HG03432 (cell line): ENCODE measurements around the gene RAB43.

ENCODE experiments used
- ATAC-seq: cut with Tn5 transposase; IDR thresholded peaks from one replicate; pipeline ENCODE4 v1.9.1; 2021; ENCODE audit warnings: mild to moderate bottlenecking, moderate library complexity; ENCODE audit not compliant: unreplicated experiment

The RAB43 gene

DNA sequence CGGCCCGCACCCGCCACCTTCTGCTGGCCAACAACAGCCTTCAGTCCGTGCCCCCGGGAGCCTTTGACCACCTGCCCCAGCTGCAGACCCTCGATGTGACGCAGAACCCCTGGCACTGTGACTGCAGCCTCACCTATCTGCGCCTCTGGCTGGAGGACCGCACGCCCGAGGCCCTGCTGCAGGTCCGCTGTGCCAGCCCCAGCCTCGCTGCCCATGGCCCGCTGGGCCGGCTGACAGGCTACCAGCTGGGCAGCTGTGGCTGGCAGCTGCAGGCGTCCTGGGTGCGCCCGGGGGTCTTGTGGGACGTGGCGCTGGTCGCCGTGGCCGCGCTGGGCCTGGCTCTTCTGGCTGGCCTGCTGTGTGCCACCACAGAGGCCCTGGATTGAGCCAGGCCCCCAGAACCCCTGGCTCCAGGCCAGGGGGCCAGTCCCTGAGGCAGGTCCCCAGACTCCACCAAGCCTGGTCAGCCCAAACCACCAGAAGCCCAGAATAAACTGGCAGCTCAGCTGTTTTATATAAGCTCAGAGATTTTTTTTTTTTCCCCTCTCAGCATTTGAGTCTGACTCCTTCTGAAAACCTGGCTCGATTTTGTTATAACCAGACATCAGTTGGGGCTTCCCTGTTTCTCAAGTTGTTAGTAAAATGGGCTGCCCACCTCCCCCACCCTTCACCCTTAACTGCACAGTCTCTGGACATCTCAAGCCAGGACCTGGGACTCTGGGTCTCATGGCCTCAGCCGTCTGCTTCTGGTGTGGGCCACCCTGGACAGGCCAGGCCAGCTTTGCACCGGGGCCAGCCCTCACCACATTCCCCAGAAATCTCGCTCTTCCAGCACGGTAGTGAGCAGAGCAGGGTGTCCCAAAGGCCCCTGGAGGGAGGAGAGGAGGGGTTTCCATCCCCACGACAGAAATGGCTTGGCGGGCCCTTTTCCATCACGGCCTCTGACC lies 59.4 kb downstream of the RAB43 start:
- ATAC-seq = no peak

DNA sequence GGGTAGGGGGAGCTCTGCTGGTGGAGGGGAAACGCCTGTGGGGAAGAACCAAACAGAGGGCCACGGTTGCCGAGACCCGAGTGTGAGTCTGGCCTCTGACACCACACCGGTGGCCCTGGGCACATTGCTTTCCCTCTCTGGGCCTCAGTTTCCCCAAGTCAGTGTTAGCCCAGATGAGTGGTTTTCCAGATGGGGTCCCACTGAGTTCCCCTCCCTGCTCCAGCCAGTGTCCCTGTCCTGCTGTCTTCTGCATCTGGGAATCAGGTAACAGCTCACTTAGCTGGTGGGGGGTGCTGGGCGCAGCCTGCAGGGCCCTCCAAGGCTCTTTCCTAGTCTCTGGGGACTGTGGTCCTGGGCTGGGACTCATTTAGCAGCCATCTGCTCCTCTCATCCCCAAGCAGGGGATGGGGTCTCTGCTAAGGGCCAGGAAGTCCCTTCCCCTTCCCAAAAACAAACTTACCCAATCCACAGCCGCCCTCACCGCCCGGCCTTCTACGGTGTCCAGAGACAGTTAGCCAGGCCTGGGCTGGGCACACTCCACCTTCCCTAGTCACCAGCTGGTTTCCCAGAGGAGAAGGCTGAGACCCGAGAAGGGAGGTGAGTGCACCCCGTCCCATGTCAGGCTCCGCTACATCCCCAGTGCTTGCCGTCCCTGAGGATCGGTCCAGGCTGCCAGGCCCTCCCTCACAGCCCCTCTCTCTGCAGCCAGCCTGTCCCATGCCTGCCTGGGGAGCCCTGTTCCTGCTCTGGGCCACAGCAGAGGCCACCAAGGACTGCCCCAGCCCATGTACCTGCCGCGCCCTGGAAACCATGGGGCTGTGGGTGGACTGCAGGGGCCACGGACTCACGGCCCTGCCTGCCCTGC lies 60.3 kb downstream of the RAB43 start:
- ATAC-seq = no peak

DNA sequence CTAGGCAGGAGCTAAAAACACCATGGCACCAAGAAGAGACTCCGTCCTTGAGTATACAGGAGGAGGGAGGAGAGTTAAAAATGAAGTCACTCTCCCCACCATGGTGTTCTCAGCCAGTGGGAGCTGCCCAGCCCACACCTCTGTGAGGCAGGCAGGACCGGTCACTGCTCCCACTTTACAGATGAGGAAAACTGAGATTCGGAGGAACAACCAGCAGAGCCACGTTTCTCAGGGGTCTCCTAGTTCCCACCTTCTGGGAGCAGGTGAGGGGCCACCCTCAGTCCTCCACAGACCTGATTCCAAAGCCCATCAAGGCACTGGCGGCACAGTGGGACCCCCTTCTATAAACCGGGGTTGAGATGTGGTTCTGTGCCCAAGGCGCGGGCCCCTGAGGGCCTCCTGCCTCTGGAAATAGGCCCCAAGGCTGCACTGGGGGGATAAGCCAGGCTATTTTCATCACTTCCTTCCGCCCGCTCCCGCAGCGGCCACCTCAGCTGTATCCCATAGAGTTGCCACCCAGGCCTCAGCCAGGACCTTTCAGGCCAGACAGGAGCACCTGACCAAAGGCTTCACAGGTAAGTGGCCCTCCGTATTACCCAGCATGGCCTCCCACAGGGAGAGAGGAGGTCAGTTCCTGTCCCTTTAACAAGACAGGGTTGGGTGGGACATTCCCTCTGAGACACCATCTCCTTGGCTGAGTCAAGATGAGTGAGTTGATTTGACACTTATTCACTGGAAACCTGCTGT lies 61.2 kb downstream of the RAB43 start, which contains the start of gene GP9:
Gene GP9, plus strand, starts transcription at position 504 of the 747 bp plus-strand sequence. CDS start 961 bp downstream, outside the sequence.
- ATAC-seq = no peak

DNA sequence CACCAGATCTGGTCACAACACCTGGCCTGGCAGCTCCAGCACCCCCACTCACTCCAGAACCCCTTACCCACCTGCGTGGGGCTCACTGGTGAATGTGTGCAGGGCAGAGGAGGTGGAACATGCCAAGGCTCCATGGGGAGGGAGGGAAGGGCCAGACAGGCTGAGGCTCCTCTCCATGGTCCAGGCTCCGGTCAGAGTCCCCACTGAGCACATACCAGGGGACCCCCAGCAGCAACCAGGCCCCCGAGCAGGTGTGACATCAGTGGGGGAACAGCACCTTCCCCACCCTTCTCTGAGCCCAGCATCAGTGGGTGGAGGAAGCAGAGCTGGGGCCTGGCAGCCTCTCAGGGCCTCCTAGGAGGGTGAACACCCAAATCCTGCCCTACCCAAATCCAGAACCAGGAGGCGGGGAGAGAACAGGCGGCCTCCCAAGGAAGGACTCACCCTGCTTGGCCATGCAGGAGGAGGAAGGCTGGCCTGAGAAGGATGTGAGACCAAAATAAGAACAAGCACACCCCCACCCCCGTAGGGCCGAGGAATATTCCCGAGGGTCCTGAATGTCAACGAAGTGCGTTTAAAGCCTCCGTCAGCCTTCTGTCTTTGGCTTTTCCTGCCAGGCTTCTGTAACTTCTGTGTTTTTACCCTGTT lies 62.2 kb downstream of the RAB43 start:
- ATAC-seq = no peak

DNA sequence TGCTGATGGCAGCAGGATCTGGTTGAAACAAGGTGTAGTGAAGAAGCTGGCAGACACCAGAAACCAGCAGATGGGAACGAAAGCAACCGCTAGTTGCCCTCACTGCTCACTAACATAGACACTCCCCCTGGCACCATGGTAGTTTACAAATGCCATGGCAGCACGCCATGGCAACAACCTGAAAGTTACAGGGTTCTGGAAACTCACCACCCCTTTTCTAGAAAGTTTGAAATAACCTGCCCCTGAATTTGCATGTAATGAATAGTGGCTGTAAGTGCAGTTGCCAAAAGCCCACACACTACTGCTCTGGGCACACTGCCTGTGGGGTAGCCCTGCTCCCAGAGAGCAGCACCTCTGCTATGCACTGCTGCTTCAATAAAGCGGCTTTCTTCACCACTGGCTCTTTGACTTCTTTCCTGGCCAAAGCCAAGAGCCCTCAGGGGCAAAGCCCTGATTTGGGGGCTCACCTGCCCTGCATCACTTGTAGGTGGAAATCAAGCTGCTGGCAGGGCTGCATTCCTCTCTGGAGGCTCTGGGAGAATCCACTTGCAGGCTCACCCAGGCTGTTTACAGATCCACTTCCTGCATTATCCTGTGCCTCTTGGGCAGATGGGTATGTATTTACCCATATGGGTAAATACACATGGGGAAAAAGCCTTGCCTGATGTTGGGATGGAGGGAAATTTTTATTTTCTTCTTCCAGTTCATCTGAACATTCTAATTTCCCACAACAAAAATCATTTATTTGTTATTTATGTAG lies 63.0 kb downstream of the RAB43 start:
- ATAC-seq = no peak

DNA sequence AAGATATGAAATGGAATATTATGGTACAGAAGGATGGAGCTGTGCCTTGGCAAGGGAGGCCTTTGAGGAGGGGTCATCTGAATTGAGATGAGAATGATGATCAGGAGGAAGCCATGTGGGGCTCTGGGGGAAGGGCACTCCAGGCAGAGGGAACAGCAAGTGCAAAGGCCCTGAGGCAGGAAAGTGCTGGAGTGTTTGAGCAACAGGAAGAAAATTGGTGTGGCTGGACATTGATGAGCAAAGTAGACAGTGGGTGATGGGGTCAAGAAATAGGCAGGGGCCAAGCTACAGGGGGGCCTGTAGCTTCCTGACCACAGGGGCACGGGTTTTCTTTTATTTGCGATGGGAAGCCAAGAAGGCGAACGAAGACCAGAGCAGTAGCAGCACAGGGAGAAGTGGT lies 64.4 kb downstream of the RAB43 start:
- ATAC-seq = no peak

GRCh38 chr3:129056451-129057173 lies 65.0 kb downstream of the RAB43 start:
- ATAC-seq = no peak

GRCh38 chr3:129054605-129055104 lies 66.9 kb downstream of the RAB43 start:
- ATAC-seq = no peak

GRCh38 chr3:129052675-129053074 lies 68.9 kb downstream of the RAB43 start:
- no peak for ATAC-seq

- no peak for ATAC-seq
Observed at GRCh38 chr3:129051871-129052340, 69.7 kb downstream of the RAB43 start.

- no peak for ATAC-seq
Observed at GRCh38 chr3:129050556-129051295, 70.9 kb downstream of the RAB43 start.

DNA sequence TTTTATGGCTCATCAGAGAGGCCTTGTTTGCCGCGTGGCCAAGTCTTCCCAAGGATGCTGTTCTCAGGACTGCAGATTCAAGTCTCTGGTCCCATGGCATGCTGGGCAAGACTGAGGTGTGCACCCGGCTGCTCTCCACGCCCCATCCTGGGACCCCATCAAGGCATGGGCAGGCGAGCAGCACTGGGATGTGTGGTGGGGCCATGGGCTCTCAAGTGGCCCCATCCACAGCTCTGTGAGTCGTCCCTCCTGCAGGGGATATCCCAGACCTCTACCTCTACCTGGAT lies 74.1 kb downstream of the RAB43 start:
- no peak for ATAC-seq

DNA sequence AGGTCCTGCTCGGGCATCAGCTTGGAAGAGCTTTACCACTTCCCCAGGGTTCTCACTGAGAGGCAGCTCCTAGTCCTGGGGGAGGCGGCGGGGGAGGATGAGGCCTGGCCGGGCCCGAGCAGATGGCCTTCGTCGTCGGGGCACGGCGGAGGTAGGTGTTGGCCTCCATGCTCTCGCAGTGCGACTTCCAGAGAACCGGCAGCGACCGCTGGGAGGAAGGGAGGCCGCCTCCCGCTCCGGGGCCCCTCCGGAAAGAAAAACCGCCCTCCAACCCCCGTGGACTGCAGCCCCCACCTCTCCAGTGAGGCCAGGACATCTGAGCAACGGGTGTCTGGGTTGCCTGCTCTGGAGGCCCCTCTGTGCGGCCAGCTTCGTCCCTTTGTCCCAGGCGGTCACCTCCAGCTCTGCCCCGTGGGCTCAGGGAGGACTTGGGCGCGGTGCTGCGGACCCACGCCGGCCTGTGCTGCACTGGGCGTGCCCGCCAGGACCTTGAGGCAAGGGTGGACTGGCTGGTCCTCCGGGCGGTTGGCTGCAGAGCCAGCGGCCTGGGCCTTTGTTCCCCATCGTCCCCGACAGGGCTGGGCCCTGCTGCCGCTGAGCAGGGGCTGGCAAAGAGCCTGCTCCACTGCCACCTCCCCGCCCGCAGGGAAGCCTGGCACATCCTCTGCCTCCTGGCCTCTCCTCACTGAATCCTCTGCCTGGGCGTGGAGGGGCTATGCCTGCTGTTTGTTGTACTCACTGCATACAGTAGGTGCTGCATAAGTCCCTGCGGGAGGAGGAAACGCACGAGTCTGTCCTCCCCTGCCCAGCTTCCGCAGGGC lies 74.7 kb downstream of the RAB43 start:
- ATAC-seq = no peak

DNA sequence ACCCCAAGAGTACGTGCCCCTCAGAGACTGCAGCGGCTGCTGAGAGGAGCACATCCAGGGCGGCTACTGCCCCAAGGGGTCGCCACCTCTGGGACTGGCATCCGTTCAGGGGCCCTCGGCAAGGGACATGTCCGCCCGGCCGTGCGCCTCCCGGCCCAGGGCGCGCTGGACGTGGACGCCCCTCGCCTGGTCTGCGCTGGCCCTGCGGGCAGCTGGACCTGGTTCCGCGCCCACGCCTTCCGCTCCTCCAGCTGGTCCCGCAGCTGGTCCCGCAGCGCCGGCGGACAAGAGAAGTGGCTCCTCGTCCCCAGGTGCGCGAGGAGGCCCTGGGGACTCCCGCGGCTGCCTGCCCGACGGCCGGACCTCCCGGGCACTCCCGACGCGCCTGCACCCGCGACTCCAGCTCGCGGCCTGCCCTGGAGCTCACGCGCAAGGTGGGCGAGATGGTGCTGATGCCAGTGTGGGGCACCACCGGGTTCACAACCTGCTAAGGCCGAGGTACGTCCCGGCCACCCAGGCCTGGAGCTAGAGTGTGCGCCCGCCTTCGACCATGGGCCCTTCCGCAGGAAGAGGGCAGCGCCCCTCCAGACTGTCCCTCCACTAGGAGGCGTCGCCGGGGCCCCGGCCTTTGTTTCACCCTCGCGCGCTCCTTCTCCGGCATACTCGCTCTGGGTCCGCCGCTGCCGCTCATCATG lies 75.4 kb downstream of the RAB43 start:
- no peak for ATAC-seq

DNA sequence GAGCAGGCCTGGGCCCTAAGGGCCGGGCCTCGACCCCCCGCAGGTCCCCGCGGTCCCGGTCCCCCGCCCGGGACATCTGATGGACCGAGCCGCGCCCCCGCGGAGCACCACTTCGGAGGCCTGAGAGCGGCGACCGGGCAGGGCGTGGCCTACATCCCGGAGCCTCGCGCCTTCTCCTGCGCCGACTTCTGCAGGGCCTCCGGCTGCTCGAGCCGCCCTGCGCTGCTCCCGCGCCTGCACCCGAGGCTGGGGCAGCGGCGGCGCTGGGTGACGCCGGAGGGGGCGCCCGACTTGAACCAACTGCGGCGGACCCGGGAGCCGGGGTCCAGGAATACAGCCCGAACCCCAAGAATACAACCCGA lies 75.9 kb downstream of the RAB43 start:
- no peak for ATAC-seq

- no peak for ATAC-seq
Observed at GRCh38 chr3:129040579-129041300, 80.9 kb downstream of the RAB43 start.
